ENCODE data around the gene MYO10.
"Not testable (repeated sequence)": the region's sequence is repeated elsewhere in the genome, so short reads cannot be mapped to it uniquely, and the experiment has no call there.

The MYO10 gene

GRCh38 chr5:16663840-16664239, 272.2 kb downstream of the MYO10 start:
- DNase-seq, result no peak

GRCh38 chr5:16661713-16662112, 274.4 kb downstream of the MYO10 start:
- DNase-seq, result no peak

- no peak for DNase-seq
These were observed 275.1 kb downstream of the MYO10 start for GRCh38 chr5:16660982-16661381.

- no peak for DNase-seq
These were observed 276.6 kb downstream of the MYO10 start for GRCh38 chr5:16659536-16659935.

- DNase-seq, result no peak
These were observed 279.4 kb downstream of the MYO10 start for GRCh38 chr5:16656561-16657191.

- DNase-seq, result no peak
These were observed 281.3 kb downstream of the MYO10 start for GRCh38 chr5:16654647-16655334.

- DNase-seq, result not testable (repeated sequence)
These were observed 287.3 kb downstream of the MYO10 start for GRCh38 chr5:16648739-16649138.

GRCh38 chr5:16644301-16644889, 291.7 kb downstream of the MYO10 start:
- no peak for DNase-seq

- DNase-seq, result no peak
These were observed 293.2 kb downstream of the MYO10 start for GRCh38 chr5:16642867-16643266.

GRCh38 chr5:16639206-16639605, 296.9 kb downstream of the MYO10 start:
- no peak for DNase-seq

GRCh38 chr5:16628376-16628775, 307.7 kb downstream of the MYO10 start:
- no peak for DNase-seq

GRCh38 chr5:16626696-16627264, 309.3 kb downstream of the MYO10 start:
- no peak for DNase-seq

GRCh38 chr5:16625096-16625495, 311.0 kb downstream of the MYO10 start:
- DNase-seq, result no peak

- DNase-seq, result no peak
These were observed 317.0 kb downstream of the MYO10 start for GRCh38 chr5:16619136-16619535.

- no peak for DNase-seq
These were observed 317.8 kb downstream of the MYO10 start for GRCh38 chr5:16618138-16618897.

- peak; percentile 54 for DNase-seq
These were observed 318.7 kb downstream of the MYO10 start for GRCh38 chr5:16617274-16617968.

- peak; percentile 90 for DNase-seq
These were observed 319.4 kb downstream of the MYO10 start, which contains the start of gene RETREG1 for GRCh38 chr5:16616536-16617273. Gene RETREG1 (minus strand): TSS chr5:16616997. CDS start chr5:16616971, 26 bp downstream.

GRCh38 chr5:16615741-16616535, 320.1 kb downstream of the MYO10 start:
- no peak for DNase-seq

GRCh38 chr5:16612007-16612406, 324.1 kb downstream of the MYO10 start:
- no peak for DNase-seq

Measured in activated CD8-positive, alpha-beta memory T cell treated with anti-CD3 and anti-CD28 coated beads, Interleukin-2, amount 50 U/mL, for 4 hours (primary cell).